ENCODE results near the gene FBXO7.

GRCh38 chr22:32474635-32475467 is at the start of gene FBXO7:
- peak; percentile 86 for TF ChIP-seq POLR2A (IDR thresholded peaks at IDR 0.05; ENCODE audit: low read depth, low read length)
- TF ChIP-seq RFX5 (IDR thresholded peaks at IDR 0.05; ENCODE audit: low read depth, low read length) = no peak
- TF ChIP-seq SMC3 (IDR thresholded peaks at IDR 0.05; ENCODE audit: low read depth, low read length) = no peak
- TF ChIP-seq RCOR1 (IDR thresholded peaks at IDR 0.05; ENCODE audit: insufficient replicate concordance, low read length) = no peak
- TF ChIP-seq RAD21 (IDR thresholded peaks at IDR 0.05; ENCODE audit: low read length) = no peak
- peak; percentile 59 for TF ChIP-seq CTCF (conservative IDR thresholded peaks at IDR 0.05; ENCODE audit: low read depth, low read length)
- TF ChIP-seq USF2 (IDR thresholded peaks at IDR 0.05; ENCODE audit: low read depth, low read length) = no peak
- TF ChIP-seq MXI1 (IDR thresholded peaks at IDR 0.05; ENCODE audit: borderline replicate concordance, low read depth, low read length) = peak; percentile 9; the same call in 1 of the 2 replicates
- no peak for TF ChIP-seq MAFK (IDR thresholded peaks at IDR 0.05; ENCODE audit: low read depth, low read length)
- TF ChIP-seq CEBPB (IDR thresholded peaks at IDR 0.05; ENCODE audit: low read depth, low read length) = no peak
- TF ChIP-seq MAZ (IDR thresholded peaks at IDR 0.05; ENCODE audit: borderline replicate concordance, low read depth, low read length) = no peak; the same call in 1 of the 2 replicates
- TF ChIP-seq FOS (IDR thresholded peaks at IDR 0.05; ENCODE audit: low read depth, low read length) = peak; percentile 31; the same call in 1 of the 2 replicates
- TF ChIP-seq CHD1 (IDR thresholded peaks at IDR 0.05; ENCODE audit: low read depth, low read length) = no peak
